GM08714 (cell line): ENCODE measurements around the gene INTS14.

ENCODE experiments used
- H3K4me3 ChIP-seq: fragments of 200-500 bp; sonication (Bioruptor generic); 2 replicates; pipeline ENCODE4 v1.5.1; 2014; ENCODE audit warnings: mild to moderate bottlenecking, low read length, inconsistent platforms
- ZNF274 ChIP-seq: IDR thresholded peaks from 2 replicates; pipeline ENCODE4 v1.6.1; 2012; ENCODE audit warnings: mild to moderate bottlenecking, low read depth, low read length

INTS14 gene

DNA sequence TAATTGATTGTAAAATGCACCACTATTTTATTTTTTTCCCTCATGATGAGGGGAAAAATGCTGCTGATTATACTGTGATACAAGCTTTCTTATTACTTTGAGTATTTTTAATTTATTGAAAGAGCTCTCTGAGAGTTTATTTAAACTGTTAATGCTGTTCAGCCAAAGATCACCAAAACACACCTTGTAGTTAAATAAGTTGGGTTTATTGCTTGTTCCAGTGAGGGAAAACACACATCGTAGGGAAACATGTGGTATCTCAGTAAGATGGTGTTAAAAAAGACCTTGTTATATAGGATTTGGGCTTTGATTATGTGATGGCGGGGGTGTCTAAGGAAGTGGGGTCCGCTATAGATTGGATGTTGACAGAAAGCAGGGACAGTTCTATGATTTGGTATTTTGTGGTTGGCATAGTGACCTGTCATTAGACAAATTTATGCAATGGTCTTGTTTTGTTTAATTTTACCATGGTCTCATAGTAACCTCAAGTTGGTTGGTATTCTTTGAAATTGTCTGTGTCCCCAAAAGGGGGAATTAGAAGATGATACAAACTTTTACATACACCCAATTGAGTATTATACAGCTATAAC is 69.6 kb downstream of the INTS14 start:
- no peak for TF ChIP-seq ZNF274
- H3K4me3 ChIP-seq, result no peak overlapping the region

DNA sequence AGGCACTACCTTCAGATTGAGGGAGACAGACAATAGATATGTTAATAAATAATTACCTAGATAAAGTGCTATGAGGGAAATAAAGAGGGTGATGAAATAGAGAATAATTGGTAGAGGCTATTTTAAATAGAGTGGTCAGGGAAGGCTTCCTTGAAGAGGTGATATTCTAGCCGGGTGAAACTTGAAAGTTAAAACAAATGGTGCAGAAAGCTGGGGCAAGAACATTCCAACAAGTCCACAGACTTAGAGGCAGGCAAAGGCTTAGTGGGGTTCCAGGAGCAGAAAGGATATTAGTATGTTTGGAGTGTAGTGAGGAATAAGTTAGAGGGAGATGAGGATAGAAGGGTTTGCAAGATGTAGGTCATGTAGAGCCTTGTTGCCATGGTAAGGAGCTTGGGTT is 70.6 kb downstream of the INTS14 start:
- H3K4me3 ChIP-seq, result no peak overlapping the region
- no peak for TF ChIP-seq ZNF274

DNA sequence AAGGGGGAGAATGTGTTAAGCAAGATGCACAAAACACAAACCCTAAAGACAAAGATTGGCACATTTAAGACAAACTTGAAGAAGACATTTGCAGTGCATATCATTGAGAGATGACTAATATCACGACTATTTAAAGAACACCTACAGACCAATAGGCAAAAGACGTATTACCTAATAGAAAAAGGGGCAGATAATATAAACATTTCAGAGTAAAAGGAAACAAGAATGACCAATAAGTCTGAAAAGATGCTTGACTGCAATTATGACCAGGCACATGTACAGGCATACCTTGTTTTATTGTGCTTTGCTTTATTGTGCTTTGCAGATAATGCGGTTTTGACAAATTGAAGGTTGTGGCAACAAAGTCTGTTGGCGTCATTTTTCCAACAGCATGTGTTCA is 75.7 kb downstream of the INTS14 start:
- no peak for TF ChIP-seq ZNF274
- no peak overlapping the region for H3K4me3 ChIP-seq

DNA sequence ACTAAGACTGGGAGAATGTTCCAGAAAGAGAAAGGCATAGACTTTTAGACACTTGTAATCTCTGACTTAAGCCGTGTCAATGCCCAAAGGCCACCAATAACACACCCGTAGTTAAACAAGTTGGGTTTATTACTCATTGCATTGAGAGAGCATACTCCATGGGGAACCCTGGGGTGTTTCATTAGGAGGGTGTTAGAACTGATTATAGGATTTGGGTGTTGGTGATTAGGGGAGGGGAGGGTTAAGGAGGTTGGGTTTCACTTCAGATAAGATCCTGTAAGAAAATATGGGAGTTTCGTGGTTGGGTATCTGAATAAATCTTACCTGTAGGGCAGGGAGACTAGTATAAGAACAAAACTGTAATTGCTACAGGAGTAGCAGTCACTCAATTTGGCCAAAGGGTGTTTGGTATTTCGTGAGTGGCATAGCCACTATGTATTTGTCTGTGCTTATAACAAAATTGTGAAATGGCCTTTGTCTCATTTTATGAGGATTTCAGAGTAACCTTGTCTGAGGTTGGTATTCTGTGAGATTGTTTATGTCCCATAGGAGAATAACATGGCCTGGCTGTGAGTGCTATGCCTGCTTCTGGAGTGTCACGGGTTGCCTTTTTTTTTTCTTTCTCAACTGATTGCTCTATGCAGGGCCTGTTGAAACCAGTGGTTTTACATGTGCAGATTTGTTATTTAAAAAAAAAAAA is 77.7 kb downstream of the INTS14 start:
- no peak for TF ChIP-seq ZNF274
- no peak overlapping the region for H3K4me3 ChIP-seq

DNA sequence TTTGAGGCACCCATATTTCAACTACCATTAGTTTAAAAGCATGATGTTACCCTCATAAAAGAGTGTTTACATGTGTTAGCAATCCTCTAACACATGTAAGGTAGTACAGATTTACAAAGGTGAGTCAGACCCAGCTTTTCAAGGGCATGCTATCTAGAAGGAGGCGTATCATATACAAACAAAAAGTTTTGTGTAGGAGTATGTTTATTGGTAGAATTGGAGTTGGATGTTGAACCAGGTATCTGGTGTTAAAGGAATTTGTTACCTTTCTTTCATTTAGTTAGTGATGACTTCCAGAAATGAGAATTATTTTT is 78.2 kb downstream of the INTS14 start:
- TF ChIP-seq ZNF274, result no peak
- H3K4me3 ChIP-seq, result no peak overlapping the region

DNA sequence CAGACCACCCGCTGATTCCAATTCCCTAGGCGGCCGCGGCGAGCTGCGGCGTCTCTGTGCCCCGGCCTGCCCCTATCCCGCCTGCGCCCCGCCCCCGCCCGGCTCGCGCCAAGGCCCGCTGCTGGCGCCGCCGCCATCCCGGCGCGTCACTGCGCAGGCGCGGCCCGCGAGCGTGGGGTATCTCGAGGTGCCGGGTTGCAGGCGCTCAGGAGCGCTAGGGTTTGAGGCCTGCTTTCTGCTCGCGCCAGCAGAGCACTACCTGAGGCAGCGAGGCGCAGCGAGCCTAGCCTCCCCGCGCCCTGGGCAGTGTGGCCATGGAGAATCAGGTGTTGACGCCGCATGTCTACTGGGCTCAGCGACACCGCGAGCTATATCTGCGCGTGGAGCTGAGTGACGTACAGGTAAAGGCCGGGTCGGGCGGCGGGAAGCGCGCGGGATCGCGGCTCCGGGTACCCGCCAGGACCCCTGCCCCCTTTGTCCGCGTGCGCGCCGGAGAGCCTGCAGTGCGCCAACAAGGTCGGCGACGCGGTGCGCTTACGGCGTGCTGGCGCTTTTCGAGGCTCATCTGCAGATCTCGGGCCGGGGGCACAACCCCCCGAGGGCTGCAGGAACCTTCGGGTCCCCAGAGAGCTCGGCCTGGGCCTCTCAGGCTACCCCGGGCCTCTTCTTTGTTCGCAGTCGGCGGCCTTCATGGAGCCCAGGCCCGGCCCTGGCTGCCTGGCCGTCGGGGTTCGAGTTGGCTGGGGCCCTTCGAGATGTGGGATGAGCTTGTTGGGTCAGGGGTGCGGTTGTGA is 80.4 kb downstream of the INTS14 start, which contains the start of gene HACD3:
Gene HACD3 (plus strand): TSS at position 146 of the 794 bp plus-strand sequence. CDS start 169 bp downstream, at position 315.
- TF ChIP-seq ZNF274, result no peak
- peak within 1 kb of the TSS; percentile 96 for H3K4me3 ChIP-seq

DNA sequence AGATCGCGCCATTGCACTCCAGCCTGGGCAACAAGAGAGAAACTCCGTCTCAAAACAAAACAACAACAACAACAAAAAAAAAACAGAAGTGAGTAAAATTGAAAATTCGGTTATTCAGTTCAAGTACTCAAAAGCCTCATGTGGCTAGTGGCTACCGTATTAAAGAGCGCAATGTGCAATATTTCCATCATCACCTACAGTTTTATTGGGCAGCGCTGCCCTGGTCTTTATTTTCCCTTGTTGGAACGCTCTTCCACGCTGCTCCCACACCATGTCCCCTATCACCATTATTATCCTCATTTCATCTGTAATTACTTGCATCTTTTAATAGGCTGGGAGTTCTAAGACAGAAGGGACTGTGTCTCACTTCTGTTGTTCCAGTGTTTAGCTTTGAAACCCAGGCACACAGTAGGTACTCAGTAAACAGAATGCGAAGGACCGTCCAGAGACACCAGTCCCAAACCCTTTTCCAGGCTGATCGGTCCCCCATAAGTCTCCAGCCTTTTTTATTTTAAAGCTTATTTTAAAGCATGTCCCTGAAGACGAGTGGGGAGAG is 81.1 kb downstream of the INTS14 start:
- peak overlapping the region; percentile 96 for H3K4me3 ChIP-seq
- TF ChIP-seq ZNF274, result no peak
